WTC11 (cell line): ENCODE results near the gene ADAMTS12. TPM values are rescaled to one million over a fixed set of nuclear protein-coding genes. Genes with fewer than 3 reads are reported as not detected.

ENCODE experiments used
- ATAC-seq: fragments of 200-7000 bp; cut with Tn5 transposase; 2 replicates; pipeline ENCODE4 v1.10.0; 2021; ENCODE audit warnings: mild to moderate bottlenecking, moderate library complexity
- CTCF ChIA-PET: fragments of 300-600 bp; sonication (Branson Sonifier 250); formaldehyde crosslinking; loops from one replicate; lab custom pipeline; 2021; ENCODE audit warnings: antibody characterized with exemption; lab: Charles Lee
- POLR2A ChIA-PET: fragments of 350-600 bp; sonication (Branson Sonifier 250); formaldehyde crosslinking; loops from one replicate; lab custom pipeline; 2021; ENCODE audit warnings: antibody characterized with exemption; lab: Charles Lee
- DNase-seq: peaks from one replicate; pipeline ENCODE4 v3.0.0; 2021; ENCODE audit warnings: low spot score
- H3K27ac Mint-ChIP-seq: 2 replicates; pipeline ENCODE4 v1.8.0; 2021; ENCODE audit warnings: mixed read lengths
- H3K27me3 Mint-ChIP-seq: 2 replicates; pipeline ENCODE4 v1.8.0; 2021; ENCODE audit warnings: low read depth, mild to moderate bottlenecking, moderate library complexity, mixed read lengths
- H3K36me3 Mint-ChIP-seq: 2 replicates; pipeline ENCODE4 v1.8.0; 2021; ENCODE audit warnings: mixed read lengths
- H3K4me1 Mint-ChIP-seq: 2 replicates; pipeline ENCODE4 v1.8.0; 2022; ENCODE audit warnings: mixed read lengths
- H3K4me3 Mint-ChIP-seq: 2 replicates; pipeline ENCODE4 v1.8.0; 2021; ENCODE audit warnings: mild to moderate bottlenecking, moderate library complexity, mixed read lengths
- H3K9me3 Mint-ChIP-seq: 2 replicates; pipeline ENCODE4 v1.8.0; 2021; ENCODE audit warnings: mixed read lengths
- ELF4 ChIP-seq: sonication (generic); formaldehyde crosslinking; IDR thresholded peaks from 2 replicates; pipeline ENCODE4 v1.8.1; 2022; ENCODE audit warnings: low read depth, mild to moderate bottlenecking, moderate library complexity, missing genetic modification reagents
- ETV6 ChIP-seq: sonication (generic); formaldehyde crosslinking; IDR thresholded peaks from 2 replicates; pipeline ENCODE4 v1.8.1; 2022; ENCODE audit warnings: mild to moderate bottlenecking, missing genetic modification reagents
- FOXJ3 ChIP-seq: sonication (generic); formaldehyde crosslinking; IDR thresholded peaks from 2 replicates; pipeline ENCODE4 v1.9.0; 2021; ENCODE audit warnings: missing genetic modification reagents, mild to moderate bottlenecking, borderline replicate concordance
- HMGA2 ChIP-seq: fragments of 250-450 bp; sonication (Bioruptor Pico); IDR thresholded peaks from 2 replicates; pipeline ENCODE4 v1.4.0; 2021; ENCODE audit warnings: mild to moderate bottlenecking, moderate library complexity
- MXD4 ChIP-seq: fragments of 250-450 bp; sonication (Bioruptor Pico); IDR thresholded peaks from 2 replicates; pipeline ENCODE4 v1.8.0; 2021; ENCODE audit warnings: mild to moderate bottlenecking, moderate library complexity, borderline replicate concordance
- MYBL2 ChIP-seq: sonication (generic); formaldehyde crosslinking; IDR thresholded peaks from 2 replicates; pipeline ENCODE4 v1.8.1; 2023; ENCODE audit warnings: mild to moderate bottlenecking, moderate library complexity, missing genetic modification reagents
- NFATC4 ChIP-seq: fragments of 250-450 bp; sonication (Bioruptor Pico); IDR thresholded peaks from 2 replicates; pipeline ENCODE4 v1.9.0; 2021; ENCODE audit warnings: mild to moderate bottlenecking
- NR1H2 ChIP-seq: sonication (generic); formaldehyde crosslinking; IDR thresholded peaks from 2 replicates; pipeline ENCODE4 v1.9.0; 2021; ENCODE audit warnings: mild to moderate bottlenecking, moderate library complexity, missing genetic modification reagents
- RELA ChIP-seq: sonication (generic); formaldehyde crosslinking; IDR thresholded peaks from 2 replicates; pipeline ENCODE4 v1.8.1; 2022; ENCODE audit warnings: missing genetic modification reagents, mild to moderate bottlenecking, borderline replicate concordance
- RORB ChIP-seq: fragments of 250-450 bp; sonication (Bioruptor Pico); IDR thresholded peaks from 2 replicates; pipeline ENCODE4 v1.9.0; 2021; ENCODE audit warnings: mild to moderate bottlenecking
- TEAD1 ChIP-seq: sonication (generic); formaldehyde crosslinking; IDR thresholded peaks from 2 replicates; pipeline ENCODE4 v1.8.0; 2022; ENCODE audit warnings: mild to moderate bottlenecking, missing genetic modification reagents
- TEAD4 ChIP-seq: sonication (generic); formaldehyde crosslinking; IDR thresholded peaks from 2 replicates; pipeline ENCODE4 v1.8.0; 2022; ENCODE audit warnings: mild to moderate bottlenecking, missing genetic modification reagents
- ZNF219 ChIP-seq: sonication (generic); formaldehyde crosslinking; IDR thresholded peaks from 2 replicates; pipeline ENCODE4 v1.8.0; 2023; ENCODE audit warnings: missing genetic modification reagents, mild to moderate bottlenecking, borderline replicate concordance
- ZNF317 ChIP-seq: sonication (generic); formaldehyde crosslinking; IDR thresholded peaks from 2 replicates; pipeline ENCODE4 v1.8.1; 2023; ENCODE audit warnings: low read depth, mild to moderate bottlenecking, moderate library complexity, missing genetic modification reagents, borderline replicate concordance
- total RNA-seq: library from RNA; stranded (reverse); gene quantifications from 3 replicates; pipeline ENCODE4 v1.2.3, GENCODE V29; 2021
- TF ChIP-seq, protein P1 (sequence below): sonication (generic); formaldehyde crosslinking; IDR thresholded peaks from 2 replicates; pipeline ENCODE4 v1.8.0; 2022; ENCODE audit warnings: mild to moderate bottlenecking, missing genetic modification reagents
- TF ChIP-seq, protein P2 (sequence below): fragments of 250-450 bp; sonication (Bioruptor Pico); conservative IDR thresholded peaks from 2 replicates; pipeline ENCODE4 v1.9.0; 2021; ENCODE audit warnings: mild to moderate bottlenecking
- TF ChIP-seq, protein P3 (sequence below): sonication (generic); formaldehyde crosslinking; IDR thresholded peaks from 2 replicates; pipeline ENCODE4 v1.8.1; 2023; ENCODE audit warnings: mild to moderate bottlenecking, missing genetic modification reagents, moderate library complexity
- TF ChIP-seq, protein P4 (sequence below): fragments of 250-450 bp; sonication (Bioruptor Pico); IDR thresholded peaks from 2 replicates; pipeline ENCODE4 v1.9.0; 2021; ENCODE audit warnings: mild to moderate bottlenecking
- TF ChIP-seq, protein P5 (sequence below): fragments of 250-450 bp; sonication (Bioruptor Pico); IDR thresholded peaks from 2 replicates; pipeline ENCODE4 v1.9.0; 2021; ENCODE audit warnings: mild to moderate bottlenecking, borderline replicate concordance
- TF ChIP-seq, protein P6 (sequence below): fragments of 250-450 bp; sonication (Bioruptor Pico); IDR thresholded peaks from 2 replicates; pipeline ENCODE4 v2.1.2; 2022; ENCODE audit warnings: mild to moderate bottlenecking, moderate library complexity

ADAMTS12 gene
- total RNA-seq, 1 experiment from 2014 or later, result 13.5 TPM

DNA sequence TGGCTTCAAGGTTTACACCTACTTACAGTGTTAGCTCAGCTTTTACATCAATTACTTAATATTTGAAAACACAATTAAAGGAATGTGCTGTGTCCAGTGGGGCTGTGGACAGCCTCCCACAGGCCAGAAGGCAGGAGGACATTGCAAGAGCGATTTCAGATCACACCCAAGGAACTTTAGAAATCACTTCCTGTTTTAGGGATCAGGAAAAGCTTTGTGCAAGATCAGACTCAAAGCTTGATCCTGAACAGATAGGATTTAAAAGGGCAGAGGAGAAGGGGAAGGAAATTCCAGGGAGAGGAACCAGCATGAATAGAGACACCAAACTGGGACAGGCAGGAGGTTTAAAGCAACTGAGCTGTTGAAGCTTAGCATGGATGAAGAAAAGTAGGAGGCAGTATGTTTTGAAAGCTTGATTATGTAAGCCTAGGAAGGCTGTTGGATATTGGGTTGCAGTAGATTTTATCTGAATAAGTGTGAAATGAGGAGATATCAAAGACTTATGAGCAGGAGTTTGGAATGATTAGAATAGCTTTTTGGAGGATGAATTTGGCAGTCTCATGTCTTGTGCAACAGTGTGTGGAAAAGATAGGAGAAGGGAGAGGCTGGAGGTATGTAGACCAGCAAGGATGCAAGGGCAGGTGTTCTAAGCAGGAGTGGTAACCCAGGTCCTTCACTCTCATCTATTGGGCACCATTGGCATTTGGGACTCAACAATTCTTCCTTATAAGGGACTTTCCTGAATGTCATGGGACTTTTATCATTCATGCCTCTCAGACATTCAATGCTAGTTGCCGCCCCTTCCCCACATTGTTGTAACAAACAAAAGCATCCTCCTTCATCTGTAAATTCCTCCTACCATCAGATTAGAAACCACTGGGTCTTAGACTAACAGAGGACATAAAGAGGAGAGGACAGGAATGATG, 327.5 kb downstream of the ADAMTS12 start (continued):
- TF ChIP-seq RORB (CRISPR knock-in tag), result no peak
- TF ChIP-seq ZNF219 (CRISPR knock-in tag), result no peak
- TF ChIP-seq ELF4 (CRISPR knock-in tag), result no peak
- no peak for TF ChIP-seq HMGA2 (CRISPR knock-in tag)

DNA sequence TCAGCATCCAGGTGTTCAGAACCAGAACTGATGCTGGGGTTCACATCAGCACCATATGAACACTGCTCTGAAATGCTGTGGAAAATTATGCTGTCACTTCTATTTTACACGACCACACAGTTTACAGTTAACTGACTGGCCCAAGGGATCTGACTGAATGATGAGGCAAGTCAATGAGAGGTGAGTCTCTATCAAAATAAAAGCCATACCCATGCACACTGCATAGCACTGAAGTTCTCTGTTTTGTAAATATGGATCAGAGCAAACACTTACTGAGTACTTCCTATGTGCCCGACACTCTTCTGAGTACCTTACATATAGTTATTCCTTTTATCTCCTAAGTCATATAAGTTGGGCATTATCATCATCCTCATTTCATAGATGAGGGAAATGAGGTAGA, 328.3 kb downstream of the ADAMTS12 start:
- CTCF ChIA-PET, result interaction anchor here (1.3 to 2.3 kb wide), 3 partner anchors 25 to 406 kb away, joined by 4 to 8 read pairs (median 4); partner anchors contain the start of gene RXFP3
- TF ChIP-seq NFATC4 (no peak), ZNF317 (CRISPR knock-in tag) (no peak), ELF4 (CRISPR knock-in tag) (no peak), MYBL2 (no peak), RELA (no peak), FOXJ3 (CRISPR knock-in tag) (no peak), TEAD1 (CRISPR knock-in tag) (no peak), ETV6 (CRISPR knock-in tag) (no peak), MXD4 (CRISPR knock-in tag) (no peak), NR1H2 (CRISPR knock-in tag) (no peak), TEAD4 (no peak)
- TF ChIP-seq, protein P1, sequence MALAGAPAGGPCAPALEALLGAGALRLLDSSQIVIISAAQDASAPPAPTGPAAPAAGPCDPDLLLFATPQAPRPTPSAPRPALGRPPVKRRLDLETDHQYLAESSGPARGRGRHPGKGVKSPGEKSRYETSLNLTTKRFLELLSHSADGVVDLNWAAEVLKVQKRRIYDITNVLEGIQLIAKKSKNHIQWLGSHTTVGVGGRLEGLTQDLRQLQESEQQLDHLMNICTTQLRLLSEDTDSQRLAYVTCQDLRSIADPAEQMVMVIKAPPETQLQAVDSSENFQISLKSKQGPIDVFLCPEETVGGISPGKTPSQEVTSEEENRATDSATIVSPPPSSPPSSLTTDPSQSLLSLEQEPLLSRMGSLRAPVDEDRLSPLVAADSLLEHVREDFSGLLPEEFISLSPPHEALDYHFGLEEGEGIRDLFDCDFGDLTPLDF, result no peak
- TF ChIP-seq, protein P2, sequence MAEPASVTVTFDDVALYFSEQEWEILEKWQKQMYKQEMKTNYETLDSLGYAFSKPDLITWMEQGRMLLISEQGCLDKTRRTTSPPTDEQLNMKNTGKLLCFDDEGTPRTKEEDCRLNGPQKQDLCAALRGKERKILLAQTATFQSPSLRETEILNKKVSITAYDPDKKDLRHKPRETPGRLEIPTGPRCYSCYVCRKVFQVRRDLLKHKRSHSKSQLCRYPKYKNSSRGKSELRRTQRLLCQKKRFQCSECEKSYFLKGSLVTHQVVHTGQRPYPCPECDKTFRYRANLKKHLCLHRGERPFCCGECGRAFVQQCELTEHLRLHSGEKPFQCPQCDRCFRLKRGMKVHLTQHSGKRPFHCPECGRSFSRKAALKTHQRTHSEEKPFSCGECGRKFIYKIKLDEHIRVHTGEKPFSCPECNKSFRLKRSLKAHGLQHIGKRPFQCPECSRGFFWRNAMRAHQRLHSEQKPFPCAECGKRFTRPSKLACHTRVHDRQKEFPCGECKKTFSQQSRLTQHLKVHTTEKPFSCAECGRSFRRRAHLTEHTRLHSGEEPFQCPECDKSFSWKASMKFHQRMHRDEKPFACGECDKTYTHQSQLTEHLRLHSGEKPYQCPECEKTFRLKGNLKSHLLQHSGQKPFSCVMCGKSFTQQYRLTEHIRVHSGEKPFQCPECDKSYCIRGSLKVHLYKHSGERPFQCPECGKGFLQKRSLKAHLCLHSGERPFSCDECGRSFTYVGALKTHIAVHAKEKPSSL (CRISPR knock-in tag), result no peak
- TF ChIP-seq, protein P3, sequence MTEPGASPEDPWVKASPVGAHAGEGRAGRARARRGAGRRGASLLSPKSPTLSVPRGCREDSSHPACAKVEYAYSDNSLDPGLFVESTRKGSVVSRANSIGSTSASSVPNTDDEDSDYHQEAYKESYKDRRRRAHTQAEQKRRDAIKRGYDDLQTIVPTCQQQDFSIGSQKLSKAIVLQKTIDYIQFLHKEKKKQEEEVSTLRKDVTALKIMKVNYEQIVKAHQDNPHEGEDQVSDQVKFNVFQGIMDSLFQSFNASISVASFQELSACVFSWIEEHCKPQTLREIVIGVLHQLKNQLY (CRISPR knock-in tag), result no peak
- TF ChIP-seq, protein P4, sequence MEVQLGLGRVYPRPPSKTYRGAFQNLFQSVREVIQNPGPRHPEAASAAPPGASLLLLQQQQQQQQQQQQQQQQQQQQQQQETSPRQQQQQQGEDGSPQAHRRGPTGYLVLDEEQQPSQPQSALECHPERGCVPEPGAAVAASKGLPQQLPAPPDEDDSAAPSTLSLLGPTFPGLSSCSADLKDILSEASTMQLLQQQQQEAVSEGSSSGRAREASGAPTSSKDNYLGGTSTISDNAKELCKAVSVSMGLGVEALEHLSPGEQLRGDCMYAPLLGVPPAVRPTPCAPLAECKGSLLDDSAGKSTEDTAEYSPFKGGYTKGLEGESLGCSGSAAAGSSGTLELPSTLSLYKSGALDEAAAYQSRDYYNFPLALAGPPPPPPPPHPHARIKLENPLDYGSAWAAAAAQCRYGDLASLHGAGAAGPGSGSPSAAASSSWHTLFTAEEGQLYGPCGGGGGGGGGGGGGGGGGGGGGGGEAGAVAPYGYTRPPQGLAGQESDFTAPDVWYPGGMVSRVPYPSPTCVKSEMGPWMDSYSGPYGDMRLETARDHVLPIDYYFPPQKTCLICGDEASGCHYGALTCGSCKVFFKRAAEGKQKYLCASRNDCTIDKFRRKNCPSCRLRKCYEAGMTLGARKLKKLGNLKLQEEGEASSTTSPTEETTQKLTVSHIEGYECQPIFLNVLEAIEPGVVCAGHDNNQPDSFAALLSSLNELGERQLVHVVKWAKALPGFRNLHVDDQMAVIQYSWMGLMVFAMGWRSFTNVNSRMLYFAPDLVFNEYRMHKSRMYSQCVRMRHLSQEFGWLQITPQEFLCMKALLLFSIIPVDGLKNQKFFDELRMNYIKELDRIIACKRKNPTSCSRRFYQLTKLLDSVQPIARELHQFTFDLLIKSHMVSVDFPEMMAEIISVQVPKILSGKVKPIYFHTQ, result no peak
- TF ChIP-seq, protein P5, sequence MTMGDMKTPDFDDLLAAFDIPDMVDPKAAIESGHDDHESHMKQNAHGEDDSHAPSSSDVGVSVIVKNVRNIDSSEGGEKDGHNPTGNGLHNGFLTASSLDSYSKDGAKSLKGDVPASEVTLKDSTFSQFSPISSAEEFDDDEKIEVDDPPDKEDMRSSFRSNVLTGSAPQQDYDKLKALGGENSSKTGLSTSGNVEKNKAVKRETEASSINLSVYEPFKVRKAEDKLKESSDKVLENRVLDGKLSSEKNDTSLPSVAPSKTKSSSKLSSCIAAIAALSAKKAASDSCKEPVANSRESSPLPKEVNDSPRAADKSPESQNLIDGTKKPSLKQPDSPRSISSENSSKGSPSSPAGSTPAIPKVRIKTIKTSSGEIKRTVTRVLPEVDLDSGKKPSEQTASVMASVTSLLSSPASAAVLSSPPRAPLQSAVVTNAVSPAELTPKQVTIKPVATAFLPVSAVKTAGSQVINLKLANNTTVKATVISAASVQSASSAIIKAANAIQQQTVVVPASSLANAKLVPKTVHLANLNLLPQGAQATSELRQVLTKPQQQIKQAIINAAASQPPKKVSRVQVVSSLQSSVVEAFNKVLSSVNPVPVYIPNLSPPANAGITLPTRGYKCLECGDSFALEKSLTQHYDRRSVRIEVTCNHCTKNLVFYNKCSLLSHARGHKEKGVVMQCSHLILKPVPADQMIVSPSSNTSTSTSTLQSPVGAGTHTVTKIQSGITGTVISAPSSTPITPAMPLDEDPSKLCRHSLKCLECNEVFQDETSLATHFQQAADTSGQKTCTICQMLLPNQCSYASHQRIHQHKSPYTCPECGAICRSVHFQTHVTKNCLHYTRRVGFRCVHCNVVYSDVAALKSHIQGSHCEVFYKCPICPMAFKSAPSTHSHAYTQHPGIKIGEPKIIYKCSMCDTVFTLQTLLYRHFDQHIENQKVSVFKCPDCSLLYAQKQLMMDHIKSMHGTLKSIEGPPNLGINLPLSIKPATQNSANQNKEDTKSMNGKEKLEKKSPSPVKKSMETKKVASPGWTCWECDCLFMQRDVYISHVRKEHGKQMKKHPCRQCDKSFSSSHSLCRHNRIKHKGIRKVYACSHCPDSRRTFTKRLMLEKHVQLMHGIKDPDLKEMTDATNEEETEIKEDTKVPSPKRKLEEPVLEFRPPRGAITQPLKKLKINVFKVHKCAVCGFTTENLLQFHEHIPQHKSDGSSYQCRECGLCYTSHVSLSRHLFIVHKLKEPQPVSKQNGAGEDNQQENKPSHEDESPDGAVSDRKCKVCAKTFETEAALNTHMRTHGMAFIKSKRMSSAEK (CRISPR knock-in tag), result no peak
- TF ChIP-seq, protein P6, sequence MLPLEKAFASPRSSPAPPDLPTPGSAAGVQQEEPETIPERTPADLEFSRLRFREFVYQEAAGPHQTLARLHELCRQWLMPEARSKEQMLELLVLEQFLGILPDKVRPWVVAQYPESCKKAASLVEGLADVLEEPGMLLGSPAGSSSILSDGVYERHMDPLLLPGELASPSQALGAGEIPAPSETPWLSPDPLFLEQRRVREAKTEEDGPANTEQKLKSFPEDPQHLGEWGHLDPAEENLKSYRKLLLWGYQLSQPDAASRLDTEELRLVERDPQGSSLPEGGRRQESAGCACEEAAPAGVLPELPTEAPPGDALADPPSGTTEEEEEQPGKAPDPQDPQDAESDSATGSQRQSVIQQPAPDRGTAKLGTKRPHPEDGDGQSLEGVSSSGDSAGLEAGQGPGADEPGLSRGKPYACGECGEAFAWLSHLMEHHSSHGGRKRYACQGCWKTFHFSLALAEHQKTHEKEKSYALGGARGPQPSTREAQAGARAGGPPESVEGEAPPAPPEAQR (CRISPR knock-in tag), result no peak
- TF ChIP-seq, all 79 proteins: peak for 0
- no peaks in the 10 kb centered on the region for H3K27me3 Mint-ChIP-seq
- no peak for ATAC-seq
- no peak overlapping the region; the same call in 1 of the 2 replicates for H3K27ac Mint-ChIP-seq
- H3K4me3 Mint-ChIP-seq, result no peak overlapping the region
- H3K9me3 Mint-ChIP-seq, result peaks cover 11% of the 10 kb centered on the region
- POLR2A ChIA-PET, result no interaction called here
- peaks cover 12% of the 10 kb centered on the region for H3K4me1 Mint-ChIP-seq
- DNase-seq, result no peak
- H3K36me3 Mint-ChIP-seq, result peaks cover 6% of the 10 kb centered on the region
